KOPT-K1 (cell line): ENCODE measurements around the gene GRXCR2.
"Not testable (repeated sequence)": the region's sequence is repeated elsewhere in the genome, so short reads cannot be mapped to it uniquely, and the experiment has no call there.

ENCODE experiments used
- H3K27ac ChIP-seq: fragments of 200-600 bp; sonication (generic); 2 replicates; pipeline ENCODE4 v1.5.1; 2016; ENCODE audit warnings: antibody characterized with exemption, mild to moderate bottlenecking, low read depth, low read length; ENCODE audit not compliant: poor library complexity, severe bottlenecking
- H3K36me3 ChIP-seq: fragments of 200-600 bp; sonication (generic); 2 replicates; pipeline ENCODE4 v1.5.1; 2017; ENCODE audit warnings: antibody characterized with exemption, mild to moderate bottlenecking, low read length, moderate library complexity; ENCODE audit not compliant: insufficient read depth
- H3K9me3 ChIP-seq: fragments of 200-600 bp; sonication (generic); 2 replicates; pipeline ENCODE4 v1.5.1; 2017; ENCODE audit warnings: antibody characterized with exemption, low read length, mild to moderate bottlenecking; ENCODE audit not compliant: insufficient read depth, poor library complexity, severe bottlenecking

The GRXCR2 gene

DNA sequence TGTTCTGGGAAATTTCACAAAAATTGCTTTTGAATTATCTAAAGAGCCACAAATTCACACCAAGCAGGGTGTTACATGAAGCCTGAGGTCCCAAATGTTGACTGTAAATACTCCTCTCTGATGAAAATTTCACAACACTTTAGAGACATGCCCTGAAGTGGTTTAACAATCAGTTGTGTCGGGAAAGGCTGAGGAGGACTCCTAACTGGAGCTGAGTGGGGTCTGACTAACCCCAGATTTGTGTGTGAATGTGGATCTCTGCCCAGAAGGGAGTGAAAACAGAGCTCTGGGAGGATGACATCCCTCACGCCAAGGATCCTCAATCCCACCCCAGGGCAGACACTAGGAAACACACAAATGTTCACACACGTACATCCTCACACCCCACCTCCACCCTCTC is 31.1 kb upstream of the GRXCR2 start:
- no peak overlapping the region for H3K27ac ChIP-seq
- H3K36me3 ChIP-seq: no peaks in the 10 kb centered on the region
- H3K9me3 ChIP-seq: no peaks in the 10 kb centered on the region

DNA sequence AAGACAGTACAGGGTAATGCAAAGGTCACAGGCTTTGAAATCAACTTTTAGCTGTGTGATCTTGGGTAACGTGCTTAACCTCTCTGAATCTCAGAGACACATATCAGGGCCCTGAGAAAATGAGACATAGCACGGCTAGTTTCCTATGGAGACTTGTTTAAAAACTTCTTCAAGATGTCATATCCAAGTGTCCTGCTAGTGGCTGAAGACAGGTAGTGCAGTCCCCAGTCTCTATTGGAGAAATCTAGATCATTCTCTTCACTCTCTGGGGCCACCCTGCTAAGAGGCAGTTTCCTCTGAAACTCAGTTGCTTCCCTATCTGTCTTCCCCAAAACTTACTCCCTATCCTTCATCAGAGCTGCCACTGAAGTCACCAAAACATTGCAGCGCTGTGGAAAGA is 30.3 kb upstream of the GRXCR2 start:
- no peak overlapping the region for H3K27ac ChIP-seq
- no peaks in the 10 kb centered on the region for H3K9me3 ChIP-seq
- H3K36me3 ChIP-seq: no peaks in the 10 kb centered on the region

GRCh38 chr5:145902421-145902820 is 29.6 kb upstream of the GRXCR2 start:
- Histone ChIP-seq H3K36me3 (no peaks in the 10 kb centered on the region), H3K27ac (no peak overlapping the region), H3K9me3 (no peaks in the 10 kb centered on the region)

DNA sequence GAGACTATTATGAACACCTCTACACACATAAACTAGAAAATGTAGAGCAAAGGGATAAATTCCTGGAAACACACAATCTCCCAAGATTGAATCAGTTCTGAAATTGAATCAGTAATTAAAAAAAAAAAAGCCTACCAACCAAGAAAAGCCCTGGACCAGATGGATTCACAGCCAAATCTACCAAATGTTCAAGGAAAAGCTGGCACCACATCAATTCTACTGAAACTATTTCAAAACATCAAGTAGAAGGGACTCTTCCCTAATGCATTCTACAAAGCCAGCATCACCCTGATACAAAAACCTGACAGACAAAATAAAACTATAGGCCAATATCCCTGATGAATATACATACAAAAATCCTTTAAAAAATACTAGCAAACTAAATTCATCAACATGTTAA is 25.4 kb upstream of the GRXCR2 start:
- no peaks in the 10 kb centered on the region for H3K36me3 ChIP-seq
- H3K27ac ChIP-seq: no peak overlapping the region
- H3K9me3 ChIP-seq: no peaks in the 10 kb centered on the region

DNA sequence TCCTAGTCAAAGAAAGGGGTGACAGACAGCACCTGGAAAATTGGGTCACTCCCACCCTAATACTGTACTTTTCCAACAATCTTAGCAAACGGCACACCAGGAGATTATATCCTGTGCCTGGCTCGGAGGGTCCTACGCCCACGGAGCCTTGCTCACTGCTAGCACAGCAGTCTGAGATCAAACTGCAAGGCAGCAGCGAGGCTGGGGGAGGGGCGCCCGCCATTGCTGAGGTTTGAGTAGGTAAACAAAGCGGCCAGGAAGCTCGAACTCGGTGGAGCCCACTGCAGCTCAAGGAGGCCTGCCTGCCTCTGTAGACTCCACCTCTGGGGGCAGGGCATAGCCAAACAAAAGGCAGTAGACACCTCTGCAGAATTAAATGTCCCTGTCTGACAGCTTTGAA is 18.6 kb upstream of the GRXCR2 start:
- not testable (repeated sequence) for H3K27ac ChIP-seq, H3K36me3 ChIP-seq, H3K9me3 ChIP-seq

DNA sequence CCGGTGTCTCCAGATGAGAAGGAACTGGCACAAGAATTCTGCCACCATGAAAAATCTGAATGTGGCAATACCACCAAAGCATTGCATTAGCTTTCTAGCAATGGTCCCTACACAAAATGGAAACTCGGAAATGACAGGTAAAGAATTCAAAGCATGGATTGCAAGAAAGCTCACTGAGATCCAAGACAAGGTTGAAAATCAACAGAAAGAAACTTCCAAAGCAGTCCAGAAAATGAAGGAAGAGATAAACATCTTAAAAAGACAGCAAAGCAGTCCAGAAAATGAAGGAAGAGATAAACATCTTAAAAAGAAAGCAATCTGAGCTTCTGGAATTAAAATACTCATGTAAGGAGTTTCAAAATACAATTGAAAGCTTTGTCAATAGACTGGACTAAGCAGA is 16.8 kb upstream of the GRXCR2 start:
- H3K27ac ChIP-seq: no peak overlapping the region

DNA sequence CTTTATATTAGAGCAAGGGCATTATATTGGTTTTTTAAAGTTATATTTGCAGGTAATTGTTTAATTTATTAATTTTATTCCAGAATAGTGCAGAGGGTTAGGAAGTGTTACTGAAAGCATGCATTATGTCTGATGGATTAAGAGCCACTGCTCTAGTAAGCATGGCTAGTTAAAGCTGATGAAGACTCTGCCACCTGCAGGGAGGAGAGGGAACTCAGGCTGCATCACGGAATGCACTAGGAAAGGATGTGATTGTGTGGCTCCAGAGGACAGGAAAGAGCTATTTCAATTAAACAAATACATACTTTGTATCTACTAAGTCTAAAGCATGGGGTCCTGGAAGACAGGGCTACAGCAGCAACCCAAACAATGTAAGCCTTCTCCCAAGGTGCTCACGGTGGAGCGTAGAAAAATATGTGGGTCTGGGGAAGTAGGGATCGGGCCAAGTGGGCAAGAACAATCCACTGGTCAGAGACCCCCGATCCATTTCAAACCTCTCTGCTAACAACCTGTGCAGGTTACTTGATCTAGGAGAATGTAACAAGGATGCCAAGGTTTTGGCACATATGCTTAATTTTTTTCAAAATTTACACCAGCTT is 15.3 kb upstream of the GRXCR2 start:
- H3K9me3 ChIP-seq: no peaks in the 10 kb centered on the region
- no peak overlapping the region for H3K27ac ChIP-seq
- no peaks in the 10 kb centered on the region for H3K36me3 ChIP-seq

More for the DNA sequence above, 16.8 kb upstream of the GRXCR2 start:
- Histone ChIP-seq H3K9me3 (no peaks in the 10 kb centered on the region), H3K36me3 (no peaks in the 10 kb centered on the region)

DNA sequence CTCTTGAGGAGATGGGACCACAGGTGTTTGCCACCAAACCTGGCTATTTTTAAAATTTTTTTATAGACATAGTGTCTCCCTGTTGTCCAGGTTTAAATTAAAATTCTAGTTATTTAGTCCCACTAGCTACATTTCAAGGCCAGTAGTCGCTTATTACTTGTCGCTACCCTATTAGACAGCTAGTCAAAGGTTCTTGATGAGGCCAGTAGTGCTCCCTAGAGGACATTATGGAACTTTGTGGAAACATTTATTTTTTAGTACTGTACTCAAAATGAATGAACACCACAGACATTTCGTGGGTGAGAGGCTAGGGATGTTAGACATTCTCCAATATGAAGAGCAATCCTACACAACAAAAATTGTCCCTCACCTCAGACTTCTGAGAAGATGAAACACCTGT is 14.4 kb upstream of the GRXCR2 start:
- H3K36me3 ChIP-seq: no peaks in the 10 kb centered on the region
- no peak overlapping the region for H3K27ac ChIP-seq
- H3K9me3 ChIP-seq: no peaks in the 10 kb centered on the region

- Histone ChIP-seq H3K9me3 (no peaks in the 10 kb centered on the region), H3K36me3 (no peaks in the 10 kb centered on the region), H3K27ac (no peak overlapping the region)
Measured at GRCh38 chr5:145874765-145875164, 2.0 kb upstream of the GRXCR2 start.

DNA sequence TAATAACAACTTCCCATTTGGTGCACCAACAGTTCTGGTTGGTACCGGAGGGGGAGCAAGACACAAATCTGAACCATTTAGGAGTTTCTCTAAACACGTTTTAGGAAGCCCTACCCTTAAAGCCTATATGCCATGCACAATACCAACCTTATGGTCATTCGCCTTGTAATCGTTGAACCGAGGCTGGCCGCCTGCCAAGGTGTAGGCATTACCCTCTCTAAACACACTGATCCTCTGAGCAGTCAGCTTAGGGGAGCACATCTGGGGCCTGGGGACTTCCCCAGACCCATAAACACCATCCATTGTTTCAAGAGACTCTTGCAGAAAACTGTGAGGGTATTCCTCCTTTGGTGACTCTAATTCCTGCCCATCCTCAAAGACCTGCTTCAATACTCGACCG is 328 bp downstream of the GRXCR2 start:
- H3K9me3 ChIP-seq: no peaks in the 10 kb centered on the region
- no peak overlapping the region for H3K27ac ChIP-seq
- no peaks in the 10 kb centered on the region for H3K36me3 ChIP-seq

DNA sequence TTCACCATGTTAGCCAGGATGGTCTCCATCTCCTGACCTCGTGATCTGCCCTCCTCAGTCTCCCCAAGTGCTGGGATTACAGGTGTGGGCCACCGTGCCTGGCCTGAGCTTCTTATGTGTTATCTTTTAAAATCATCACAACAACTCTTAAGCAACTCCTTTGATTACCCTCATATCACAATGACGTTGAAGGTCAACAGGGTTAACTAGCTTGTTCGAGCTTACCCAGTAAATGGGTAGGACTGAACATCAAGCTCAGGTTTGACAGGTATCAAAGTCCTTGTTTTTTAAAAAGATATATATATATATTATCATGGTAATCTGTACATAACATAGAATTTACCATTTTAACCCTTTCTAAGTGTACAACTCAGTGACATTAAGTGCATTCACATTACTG is 3.1 kb downstream of the GRXCR2 start:
- Histone ChIP-seq H3K27ac (no peak overlapping the region), H3K9me3 (no peaks in the 10 kb centered on the region), H3K36me3 (no peaks in the 10 kb centered on the region)

GRCh38 chr5:145867806-145868205 is 5.0 kb downstream of the GRXCR2 start:
- Histone ChIP-seq H3K36me3 (no peaks in the 10 kb centered on the region), H3K27ac (no peak overlapping the region), H3K9me3 (no peaks in the 10 kb centered on the region)

- not testable (repeated sequence) for H3K27ac ChIP-seq, H3K36me3 ChIP-seq
Measured at GRCh38 chr5:145864432-145864831, 8.4 kb downstream of the GRXCR2 start.

DNA sequence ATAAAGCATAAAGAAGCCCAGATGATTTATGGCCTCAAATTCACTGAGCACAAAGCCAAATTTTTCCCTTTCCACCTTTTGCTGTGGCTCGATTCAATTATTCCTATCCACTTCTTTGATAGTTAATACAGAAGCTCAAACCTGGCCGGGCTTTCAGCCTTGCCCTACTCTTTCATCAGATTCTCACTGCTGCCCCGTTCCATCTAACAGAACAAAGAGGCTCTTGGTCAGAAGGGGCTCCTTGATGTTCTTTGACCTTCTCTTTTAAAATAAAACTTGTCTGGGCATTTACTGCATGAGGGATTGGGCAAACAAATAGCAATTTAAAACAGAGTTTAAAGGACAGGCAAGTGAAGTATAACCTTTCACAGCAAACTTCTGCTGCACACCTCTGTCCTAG is 9.8 kb downstream of the GRXCR2 start:
- H3K36me3 ChIP-seq: no peaks in the 10 kb centered on the region
- H3K9me3 ChIP-seq: no peaks in the 10 kb centered on the region
- no peak overlapping the region for H3K27ac ChIP-seq

More at GRCh38 chr5:145864432-145864831, 8.4 kb downstream of the GRXCR2 start:
- not testable (repeated sequence) for H3K9me3 ChIP-seq

DNA sequence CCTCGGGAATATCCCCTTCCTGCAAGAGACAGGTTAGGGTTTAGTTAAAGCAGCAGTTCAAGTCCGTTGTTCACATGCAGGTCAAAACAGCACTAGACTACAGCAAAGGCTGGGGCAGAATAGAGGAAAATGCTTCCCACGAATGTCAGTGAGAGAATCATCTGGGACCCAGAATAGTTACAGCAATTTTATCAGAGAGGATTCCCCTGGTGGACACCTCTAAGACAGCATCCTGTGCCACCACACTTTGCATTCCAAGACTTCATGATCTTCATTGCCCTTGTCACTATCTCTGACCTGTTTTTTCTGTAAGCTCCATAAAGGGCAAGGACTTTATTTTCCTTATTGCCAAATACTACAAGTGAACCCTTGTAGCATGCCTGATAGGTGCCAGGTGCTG is 12.9 kb downstream of the GRXCR2 start:
- Histone ChIP-seq H3K36me3 (no peaks in the 10 kb centered on the region), H3K27ac (no peak overlapping the region), H3K9me3 (no peaks in the 10 kb centered on the region)

GRCh38 chr5:145859453-145859852 is 13.4 kb downstream of the GRXCR2 start:
- no peak overlapping the region for H3K27ac ChIP-seq
- no peaks in the 10 kb centered on the region for H3K9me3 ChIP-seq
- H3K36me3 ChIP-seq: no peaks in the 10 kb centered on the region
